ENCODE data around the gene ANKRD6.

ANKRD6 gene

DNA sequence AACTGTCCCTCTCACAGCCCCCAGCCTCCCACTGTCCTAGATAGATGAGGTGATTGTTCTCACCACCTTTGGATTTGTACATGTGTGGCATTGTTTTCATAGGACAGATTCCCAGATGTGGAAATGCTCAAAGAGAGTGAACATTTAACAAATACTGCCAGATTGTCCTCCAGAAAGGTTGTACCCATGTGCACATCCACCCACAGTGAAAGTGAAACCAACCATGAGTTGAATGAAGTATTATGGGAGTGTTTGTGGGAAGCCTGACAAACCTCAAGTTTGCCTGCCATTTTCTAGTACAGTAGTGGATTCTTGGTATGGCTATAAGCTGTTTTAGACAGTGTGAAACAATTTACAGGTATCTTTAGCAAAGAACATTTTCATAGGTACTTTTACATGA is 42.7 kb downstream of the ANKRD6 start:
- no peak for DNase-seq

DNA sequence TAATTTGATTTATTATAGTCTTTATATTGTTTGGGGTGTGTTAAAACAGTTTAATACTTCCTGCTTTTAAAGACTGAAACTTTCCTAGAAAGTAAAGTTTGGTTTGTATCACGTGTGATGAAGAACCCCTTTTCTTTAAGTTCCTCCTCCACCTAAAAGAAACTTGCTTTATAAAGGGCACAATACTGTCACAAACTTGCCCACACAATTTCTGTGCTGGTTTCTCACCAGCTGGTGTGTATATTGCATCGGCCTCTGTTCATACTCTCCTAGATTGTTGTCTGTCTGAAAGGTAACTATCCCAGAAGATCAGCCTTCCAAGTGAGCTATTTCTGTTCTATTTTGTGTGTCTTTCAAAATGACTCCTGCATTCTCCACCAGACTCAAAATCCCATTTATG is 46.9 kb downstream of the ANKRD6 start:
- no peak for DNase-seq

GRCh38 chr6:89481695-89482094 is 48.7 kb downstream of the ANKRD6 start:
- no peak for DNase-seq

DNA sequence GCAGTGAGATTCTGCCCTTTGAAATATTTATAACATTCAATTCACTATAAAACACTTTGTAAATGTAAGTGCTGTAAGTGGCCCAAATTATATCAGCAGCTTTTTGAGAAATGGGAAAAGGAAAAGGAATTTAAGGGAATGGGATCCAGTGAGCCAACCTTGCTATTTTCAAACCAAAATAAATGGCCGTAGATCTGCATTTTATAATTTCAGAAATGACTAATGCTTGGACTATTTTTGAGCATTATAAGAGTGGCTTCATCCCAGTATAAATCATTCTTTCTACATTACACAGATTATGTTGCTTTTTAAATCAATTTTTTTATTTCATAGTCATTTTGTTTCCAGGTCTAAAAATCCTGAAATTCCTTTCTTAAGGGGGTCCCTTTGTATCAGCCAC is 49.2 kb downstream of the ANKRD6 start:
- no peak for DNase-seq

- no peak for DNase-seq
These were observed 50.3 kb downstream of the ANKRD6 start for GRCh38 chr6:89483111-89483720.

GRCh38 chr6:89485320-89485719 is 52.4 kb downstream of the ANKRD6 start:
- DNase-seq = no peak

DNA sequence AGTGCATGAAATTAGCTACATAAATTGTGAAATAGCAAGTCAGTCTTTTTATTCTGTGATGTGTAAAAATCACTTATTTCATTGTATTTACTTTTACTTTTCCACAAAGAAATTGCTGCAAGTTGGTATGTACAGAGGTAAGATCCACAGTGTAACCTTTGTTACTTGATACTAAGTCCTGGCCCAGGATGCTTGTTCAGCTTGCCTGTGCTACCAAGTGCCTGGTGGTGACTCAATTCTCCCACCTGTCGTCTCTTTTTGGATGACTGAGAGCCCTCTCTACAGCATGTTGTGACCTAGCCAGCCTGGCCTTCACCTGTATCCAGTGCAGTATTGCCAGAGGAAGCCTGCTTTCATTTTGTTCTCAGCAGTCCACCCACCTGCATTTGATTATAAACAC is 54.9 kb downstream of the ANKRD6 start:
- no peak for DNase-seq

GRCh38 chr6:89488438-89488837 is 55.5 kb downstream of the ANKRD6 start:
- DNase-seq = no peak

DNA sequence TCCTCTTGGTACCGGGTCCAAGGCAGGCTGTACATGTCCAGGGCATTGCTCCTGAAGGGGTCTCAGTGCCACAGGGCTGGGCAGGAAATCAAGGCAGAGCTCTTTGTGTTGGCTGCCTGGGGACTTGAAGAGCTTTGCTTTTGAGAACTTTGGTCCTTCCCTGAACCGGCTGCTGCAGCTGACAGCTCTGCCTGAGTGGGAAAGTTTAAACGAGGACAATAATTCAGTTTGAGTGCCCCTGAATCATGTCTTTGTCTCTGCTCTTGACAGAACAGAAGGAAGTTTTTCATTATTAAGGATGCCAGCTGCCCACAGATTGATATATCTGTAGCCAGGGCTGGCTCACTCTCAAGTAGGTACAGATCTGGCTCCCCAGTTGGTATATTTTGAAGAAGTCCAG is 56.1 kb downstream of the ANKRD6 start:
- DNase-seq = no peak

DNA sequence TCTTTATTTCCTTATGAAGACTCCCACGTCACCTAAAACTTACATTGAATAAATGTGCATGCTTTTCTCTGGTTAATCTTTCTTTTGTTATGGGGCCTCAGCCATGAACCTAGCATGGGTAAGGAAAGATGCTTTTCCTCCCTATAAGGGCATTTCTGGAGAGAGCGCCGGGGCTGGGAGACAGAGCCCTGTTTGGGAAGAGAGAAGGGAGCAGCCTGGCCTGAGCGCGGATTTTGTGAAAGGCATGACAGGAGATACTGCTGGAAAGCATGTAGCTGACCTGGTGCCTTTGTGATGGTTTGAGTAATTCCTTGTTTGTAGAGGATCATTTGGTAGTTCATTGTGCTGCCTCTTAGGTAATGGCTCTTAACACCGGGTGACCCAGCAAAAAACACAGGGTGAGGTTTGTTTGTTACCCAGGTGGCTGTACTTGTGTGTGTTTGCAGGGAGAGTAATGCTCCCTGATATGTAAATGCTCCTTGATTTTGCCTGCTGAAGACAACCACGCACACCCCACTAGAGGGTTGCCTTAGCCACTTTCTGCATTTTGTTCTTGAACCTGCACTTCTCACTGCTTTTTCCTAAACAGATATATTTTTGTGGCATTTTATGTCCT is 59.2 kb downstream of the ANKRD6 start:
- DNase-seq = no peak

- no peak for DNase-seq
These were observed 61.3 kb downstream of the ANKRD6 start for GRCh38 chr6:89494131-89494793.

DNA sequence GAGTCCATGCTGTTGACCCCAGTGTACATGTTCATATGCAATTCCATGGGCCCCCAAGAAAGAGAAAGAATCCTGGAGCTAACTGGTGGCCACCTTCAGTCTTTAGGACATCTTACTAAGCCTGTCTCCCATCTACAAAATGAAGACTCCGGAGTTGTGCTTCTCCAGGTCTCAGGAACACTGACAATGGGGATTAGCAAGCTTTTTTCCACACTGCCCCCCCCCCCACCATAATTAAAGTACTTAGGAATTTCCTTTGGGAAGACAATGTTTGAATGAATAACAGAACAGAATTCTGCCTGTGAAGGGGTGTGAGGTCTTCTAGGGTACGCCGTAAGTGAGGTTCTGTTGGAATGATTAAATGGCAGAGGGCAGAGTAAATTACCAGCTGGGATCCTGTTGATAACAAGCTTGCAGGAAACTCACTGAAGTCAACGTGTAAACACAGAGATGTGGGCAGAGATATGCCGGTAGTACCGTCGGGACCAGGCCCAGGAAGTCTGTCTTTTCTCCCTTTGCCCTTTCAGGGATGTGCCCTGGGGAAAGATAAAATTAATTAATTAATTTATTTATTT is 63.1 kb downstream of the ANKRD6 start:
- DNase-seq = no peak

DNA sequence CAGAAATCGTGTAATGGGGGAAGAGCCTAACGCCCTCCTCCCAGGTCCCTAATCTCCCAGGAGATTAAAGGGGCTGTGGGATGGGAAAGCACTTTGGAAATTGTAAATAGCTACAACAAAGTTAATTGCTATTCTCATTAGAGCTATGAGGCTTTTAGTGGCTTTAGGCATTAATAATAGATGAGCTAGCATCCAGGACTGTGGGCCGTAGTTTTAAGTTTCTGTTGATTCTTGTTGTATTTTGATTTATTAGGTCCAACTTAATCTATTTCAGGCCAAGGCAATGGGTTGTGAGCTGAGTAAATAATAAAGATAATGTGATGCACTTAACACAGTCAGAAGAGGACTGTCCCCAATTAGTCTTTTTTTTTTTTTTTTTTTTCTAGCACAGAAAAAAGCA is 67.7 kb downstream of the ANKRD6 start:
- DNase-seq = no peak

DNA sequence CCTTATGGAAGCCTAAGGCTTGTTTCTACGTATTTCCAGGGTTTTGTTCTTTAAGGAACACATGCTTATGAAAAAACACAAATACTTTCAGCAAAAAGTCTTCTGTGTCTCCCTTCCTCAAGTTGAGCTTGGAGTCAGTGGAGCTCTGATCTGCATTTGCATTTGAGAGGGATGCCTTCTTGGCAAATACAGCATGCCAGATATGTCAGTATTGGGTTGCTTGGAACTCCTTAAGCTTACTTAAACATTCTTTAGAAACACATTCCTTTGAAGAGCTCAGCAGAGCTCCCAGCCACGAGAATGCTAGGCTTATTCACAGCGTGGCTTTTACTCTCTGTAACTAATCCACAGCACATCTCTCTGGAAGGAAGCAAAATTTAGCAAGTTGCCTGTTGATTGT is 68.3 kb downstream of the ANKRD6 start:
- no peak for DNase-seq

- DNase-seq = no peak
These were observed 68.8 kb downstream of the ANKRD6 start for GRCh38 chr6:89501753-89502152.

DNA sequence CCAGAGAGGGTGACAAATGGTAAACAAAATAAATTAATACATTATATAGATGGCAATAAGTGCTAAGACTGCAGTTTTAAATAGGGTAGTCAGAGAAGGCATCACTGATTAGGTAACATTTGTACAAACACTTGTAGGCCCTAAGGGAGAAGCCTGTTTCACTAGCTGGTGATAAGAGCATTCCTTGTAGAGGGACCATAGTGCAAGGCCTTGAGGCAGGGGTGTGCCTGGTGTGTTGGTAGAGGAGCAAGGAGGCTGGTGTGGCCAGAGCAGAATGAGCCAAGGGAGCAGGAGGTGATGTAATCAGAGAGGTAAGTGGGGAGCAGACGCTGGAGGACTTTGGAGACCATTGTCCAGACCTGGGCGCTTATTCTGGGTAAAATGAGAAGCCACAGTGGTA is 70.7 kb downstream of the ANKRD6 start:
- DNase-seq = no peak

GRCh38 chr6:89505847-89506246 is 72.9 kb downstream of the ANKRD6 start:
- no peak for DNase-seq

- no peak for DNase-seq
These were observed 74.0 kb downstream of the ANKRD6 start for GRCh38 chr6:89506716-89507617.

DNA sequence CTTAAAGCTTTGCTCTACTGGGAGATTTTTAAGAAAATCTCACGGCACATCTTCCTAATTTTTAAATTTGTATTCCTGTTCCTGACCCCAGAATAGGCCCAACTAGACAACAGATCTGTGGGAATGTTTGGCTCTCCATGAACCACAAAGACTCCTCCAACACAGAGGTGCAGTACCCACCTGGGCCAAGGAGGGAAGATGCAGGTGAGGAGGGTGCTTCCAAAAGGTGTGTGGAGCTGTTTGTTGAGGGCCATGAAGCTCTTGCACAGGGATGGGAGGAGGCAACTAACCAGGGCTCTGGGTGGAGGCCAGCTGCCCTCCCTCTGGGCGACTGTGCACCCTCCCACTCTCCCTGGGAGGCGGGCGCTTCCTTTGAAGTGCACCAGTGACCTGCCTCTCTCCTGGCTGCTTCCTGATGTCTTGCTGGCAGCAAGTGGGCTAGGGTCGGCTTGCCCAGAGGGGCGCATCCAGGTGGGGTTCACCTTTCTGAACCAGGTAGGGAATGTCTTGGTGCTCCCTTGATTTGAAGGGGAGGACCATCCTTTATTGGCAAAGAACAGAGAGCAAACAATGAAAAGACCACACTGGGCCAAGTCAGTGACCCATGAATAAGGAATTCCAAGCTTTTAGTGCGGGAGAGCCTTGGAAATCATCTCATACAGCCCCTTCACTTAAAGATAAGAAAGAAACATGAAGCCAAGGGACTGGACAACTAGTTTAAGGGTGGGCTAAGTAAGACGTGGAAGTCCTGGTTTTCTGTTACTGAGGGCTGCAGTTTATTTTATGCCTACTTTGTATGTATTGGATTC is 76.0 kb downstream of the ANKRD6 start:
- DNase-seq = no peak

DNA sequence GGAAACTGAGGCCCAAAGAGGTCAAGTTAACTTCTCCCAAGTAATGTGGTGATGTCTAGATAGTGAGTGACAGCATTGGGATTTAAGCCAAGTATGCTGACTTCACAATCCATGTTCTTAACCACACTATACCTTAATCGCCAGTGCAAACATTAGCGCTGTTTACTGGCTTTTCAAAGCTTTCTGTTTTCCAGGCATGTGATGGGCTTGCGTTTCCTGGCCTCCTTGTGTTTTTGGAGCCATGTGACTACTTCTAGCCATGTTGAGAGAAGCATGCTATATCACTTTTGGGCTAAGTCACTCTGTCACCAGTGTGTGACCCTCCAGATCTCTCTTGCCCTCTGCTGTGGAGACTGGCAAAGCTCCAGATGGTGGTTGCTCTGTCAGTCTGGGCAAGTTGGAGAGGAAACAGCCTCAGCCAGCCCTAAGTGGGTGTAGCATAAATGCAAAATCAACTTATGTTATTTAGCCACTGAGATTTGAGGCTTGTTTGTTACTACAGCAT is 76.9 kb downstream of the ANKRD6 start:
- no peak for DNase-seq

DNA sequence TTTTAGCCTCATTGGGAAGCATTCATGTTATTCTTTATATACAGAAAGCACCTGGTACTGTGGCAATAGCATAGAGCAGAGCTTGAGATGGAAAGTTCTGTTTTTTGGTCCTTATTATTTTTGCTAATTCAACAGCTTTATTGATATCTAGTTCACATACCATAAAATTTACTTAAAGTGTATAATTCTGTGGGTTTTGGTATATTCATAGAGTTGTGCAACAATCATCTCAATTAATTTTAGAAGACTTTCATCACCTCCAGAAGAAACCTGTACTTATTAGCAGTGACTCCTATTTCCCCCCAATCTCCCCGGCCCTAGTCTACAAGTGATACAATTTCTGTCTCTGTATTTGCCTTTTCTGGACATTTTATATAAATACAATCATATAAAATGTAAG is 77.4 kb downstream of the ANKRD6 start:
- DNase-seq = no peak

All from midbrain (tissue), 1 donor.